Natural killer cell (primary cell): ENCODE results near the gene AKAP13. TPM values are rescaled to one million over a fixed set of nuclear protein-coding genes. Genes with fewer than 3 reads are reported as not detected.

Source experiments
- ATAC-seq, 3 donors: fragments of 150-1000 bp in 2 of 3; fragments of 200-7000 bp in 1 of 3; cut with Tn5 transposase; 1 replicate in 1 of 3; 2 replicates in 2 of 3; pipeline ENCODE4 v1.10.0; 2021; ENCODE audit warnings: mild to moderate bottlenecking in 2 of 3, moderate library complexity in 2 of 3
- DNase-seq, 2 donors: peaks; one replicate each; pipeline versions ENCODE4 v3.0.0 to v3.0.0-alpha.2; 2013 to 2021; ENCODE audit warnings: mixed read lengths in 1 of 2
- H3K27ac ChIP-seq: one replicate; pipeline ENCODE4 v1.5.1; 2013; ENCODE audit warnings: mild to moderate bottlenecking, low read length
- H3K27me3 ChIP-seq: one replicate; pipeline ENCODE4 v1.6.1; 2013; ENCODE audit warnings: low read length; ENCODE audit not compliant: control insufficient read depth, insufficient read depth
- H3K36me3 ChIP-seq: one replicate; pipeline ENCODE4 v1.6.1; 2013; ENCODE audit warnings: low read length; ENCODE audit not compliant: control insufficient read depth, insufficient read depth
- H3K4me1 ChIP-seq: one replicate; pipeline ENCODE4 v1.6.1; 2013; ENCODE audit warnings: low read length; ENCODE audit not compliant: control insufficient read depth, insufficient read depth
- H3K4me3 ChIP-seq: one replicate; pipeline ENCODE4 v1.5.1; 2013; ENCODE audit warnings: low read length
- H3K9me3 ChIP-seq: one replicate; pipeline ENCODE4 v1.6.1; 2013; ENCODE audit warnings: low read length; ENCODE audit not compliant: control insufficient read depth, insufficient read depth
- H3K27ac Mint-ChIP-seq, 2 donors: one replicate each; pipeline ENCODE4 v1.8.0; 2022; ENCODE audit warnings: mild to moderate bottlenecking in 2 of 2, mixed read lengths in 2 of 2, moderate library complexity in 1 of 2
- H3K27me3 Mint-ChIP-seq, 2 donors: one replicate each; pipeline ENCODE4 v1.8.0; 2022; ENCODE audit warnings: low read depth in 2 of 2, mixed read lengths in 2 of 2
- H3K36me3 Mint-ChIP-seq: one replicate; pipeline ENCODE4 v1.8.0; 2022; ENCODE audit warnings: mixed read lengths
- H3K4me1 Mint-ChIP-seq, 2 donors: one replicate each; pipeline ENCODE4 v1.8.0; 2022; ENCODE audit warnings: mixed read lengths in 2 of 2
- H3K4me3 Mint-ChIP-seq: one replicate; pipeline ENCODE4 v1.8.0; 2022; ENCODE audit warnings: mild to moderate bottlenecking, moderate library complexity, mixed read lengths
- H3K9me3 Mint-ChIP-seq, 2 donors: one replicate each; pipeline ENCODE4 v1.8.0; 2022; ENCODE audit warnings: mixed read lengths in 2 of 2
- CTCF ChIP-seq: fragments of 200-600 bp; IDR thresholded peaks from one replicate; pipeline ENCODE4 v1.8.0; 2022; ENCODE audit warnings: antibody characterized with exemption
- WGBS: methylation state at CpG from one replicate; pipeline ENCODE4 v1.1.7; 2013; ENCODE audit warnings: missing lambda C conversion rate; ENCODE audit not compliant: insufficient coverage; 5-methylcytosine and 5-hydroxymethylcytosine counted together
- intact Hi-C: fragments of 100-400 bp; cut with micrococcal nuclease; formaldehyde crosslinking; loops from one replicate; pipeline ENCODE4 v1.14.2; 2022
- total RNA-seq, 4 donors: library from RNA; stranded (reverse); fragments of 120-200 nt in 1 of 4; gene quantifications; one replicate each; pipeline versions ENCODE4 v1.2.3 to v1.2.4, GENCODE V29; 2013 to 2022

Gene AKAP13
- total RNA-seq, 3 donors from 2014 or later (not counting 1 experiment from before 2014, with no cell fraction given), result 573 to 661 (median 647) TPM

- Mint-ChIP-seq H3K4me3 (no peak overlapping the region), H3K36me3 (no peaks in the 10 kb centered on the region), H3K27ac (no peak overlapping the region), H3K4me1 (peaks cover 20 to 38% of the 10 kb centered on the region in 2 donors), H3K9me3 (no peaks in the 10 kb centered on the region), H3K27me3 (no peaks in the 10 kb centered on the region)
- Histone ChIP-seq H3K36me3 (peaks cover 10% of the 10 kb centered on the region), H3K27ac (no peak overlapping the region), H3K27me3 (no peaks in the 10 kb centered on the region), H3K4me1 (peaks cover 12% of the 10 kb centered on the region), H3K9me3 (no peaks in the 10 kb centered on the region), H3K4me3 (no peak overlapping the region)
- intact Hi-C loops, result no loop called here
- ATAC-seq (no peak), DNase-seq (no peak)
- WGBS, result 100% methylated on average over 1 of the region's 1 CpG
- TF ChIP-seq CTCF, result no peak
Observed at GRCh38 chr15:85753261-85753660, 372.9 kb downstream of the AKAP13 start.

GRCh38 chr15:85753791-85754452 lies 373.5 kb downstream of the AKAP13 start:
- Mint-ChIP-seq H3K4me3 (no peak overlapping the region), H3K4me1 (peaks cover 20 to 35% of the 10 kb centered on the region in 2 donors), H3K36me3 (no peaks in the 10 kb centered on the region), H3K27ac (no peak overlapping the region), H3K9me3 (no peaks in the 10 kb centered on the region), H3K27me3 (no peaks in the 10 kb centered on the region)
- Histone ChIP-seq H3K4me3 (no peak overlapping the region), H3K9me3 (no peaks in the 10 kb centered on the region), H3K4me1 (peaks cover 12% of the 10 kb centered on the region), H3K27me3 (no peaks in the 10 kb centered on the region), H3K27ac (no peak overlapping the region), H3K36me3 (peaks cover 3% of the 10 kb centered on the region)
- DNase-seq (no peak), ATAC-seq (no peak)
- TF ChIP-seq CTCF, result no peak
- WGBS, result 88% methylated on average over 10 of the region's 10 CpGs
- intact Hi-C loops, result no loop called here

GRCh38 chr15:85754989-85755388 lies 374.6 kb downstream of the AKAP13 start:
- Mint-ChIP-seq H3K27ac (no peak overlapping the region), H3K9me3 (no peaks in the 10 kb centered on the region), H3K27me3 (no peaks in the 10 kb centered on the region), H3K4me3 (no peak overlapping the region), H3K36me3 (no peaks in the 10 kb centered on the region), H3K4me1 (peaks cover 16 to 29% of the 10 kb centered on the region in 2 donors)
- H3K4me3 ChIP-seq, result no peak overlapping the region
- no peak overlapping the region for H3K27ac ChIP-seq
- intact Hi-C loops, result no loop called here
- ATAC-seq (no peak), DNase-seq (no peak)
- no peaks in the 10 kb centered on the region for H3K9me3 ChIP-seq
- WGBS, result 92% methylated on average over 6 of the region's 7 CpGs
- peaks cover 3% of the 10 kb centered on the region for H3K36me3 ChIP-seq
- H3K27me3 ChIP-seq, result no peaks in the 10 kb centered on the region
- TF ChIP-seq CTCF, result no peak
- peaks cover 12% of the 10 kb centered on the region for H3K4me1 ChIP-seq

DNA sequence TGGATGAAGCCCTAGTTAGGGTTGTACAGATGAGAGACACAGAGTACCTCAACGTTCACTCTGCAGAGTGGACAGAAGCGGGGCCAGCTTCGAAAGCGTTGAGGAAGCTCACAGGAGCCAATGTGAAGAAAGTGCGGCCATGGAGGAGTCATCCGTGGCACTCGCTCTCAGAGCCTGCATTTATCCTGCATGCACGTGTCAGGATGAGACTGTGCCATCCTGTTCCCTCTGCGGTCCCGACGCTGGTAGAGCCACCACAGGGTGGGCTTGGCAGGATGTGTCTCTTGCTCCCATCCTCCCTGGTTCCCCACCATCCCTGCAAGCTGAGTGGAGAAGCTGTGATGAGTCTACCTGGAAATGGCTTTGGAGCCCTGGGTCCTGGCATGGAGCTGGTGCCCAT lies 375.1 kb downstream of the AKAP13 start:
- H3K27ac ChIP-seq, result no peak overlapping the region
- no peak for TF ChIP-seq CTCF
- 97% methylated on average over 11 of the region's 11 CpGs for WGBS
- no peaks in the 10 kb centered on the region for H3K27me3 Mint-ChIP-seq
- no peak for ATAC-seq
- H3K27me3 ChIP-seq, result no peaks in the 10 kb centered on the region
- peaks cover 13 to 27% of the 10 kb centered on the region in 2 donors for H3K4me1 Mint-ChIP-seq
- intact Hi-C loops, result no loop called here
- no peak overlapping the region for H3K27ac Mint-ChIP-seq
- no peaks in the 10 kb centered on the region for H3K36me3 Mint-ChIP-seq
- H3K4me3 Mint-ChIP-seq, result no peak overlapping the region
- no peaks in the 10 kb centered on the region for H3K9me3 ChIP-seq
- DNase-seq, result no peak
- H3K4me1 ChIP-seq, result peaks cover 12% of the 10 kb centered on the region
- peaks cover 3% of the 10 kb centered on the region for H3K36me3 ChIP-seq
- H3K9me3 Mint-ChIP-seq, result no peaks in the 10 kb centered on the region
- H3K4me3 ChIP-seq, result no peak overlapping the region
